Panc1 (cell line): ENCODE results near the gene TBKBP1.

Experiments used
- CTCF ChIP-seq: fragments of 450-650 bp; IDR thresholded peaks from 2 replicates; pipeline ENCODE4 v1.5.1; 2017; ENCODE audit warnings: mild to moderate bottlenecking
- POLR2AphosphoS5 ChIP-seq: IDR thresholded peaks from 2 replicates; pipeline ENCODE4 v1.6.1; 2012; ENCODE audit warnings: mild to moderate bottlenecking, low read depth, low read length, moderate library complexity
- REST ChIP-seq, 2 experiments: IDR thresholded peaks; 2 replicates each; pipeline ENCODE4 v1.6.1; 2011 to 2012; ENCODE audit warnings: low read depth in 2 of 2, control low read depth in 1 of 2, low read length in 1 of 2, mild to moderate bottlenecking in 1 of 2, moderate library complexity in 1 of 2; ENCODE audit not compliant: insufficient read depth in 1 of 2
- SIN3A ChIP-seq: IDR thresholded peaks from 2 replicates; pipeline ENCODE4 v1.6.1; 2012; ENCODE audit warnings: low read depth, mild to moderate bottlenecking, low read length, moderate library complexity, borderline replicate concordance; ENCODE audit not compliant: insufficient read depth
- TCF7L2 ChIP-seq: IDR thresholded peaks from 2 replicates; pipeline ENCODE4 v1.6.1; 2011; ENCODE audit warnings: mild to moderate bottlenecking, low read depth, low read length, inconsistent platforms

- TF ChIP-seq POLR2AphosphoS5 (no peak), CTCF (no peak), REST (IDR thresholded peaks at IDR 0.05; ENCODE audit: insufficient read depth in 1 of 2, low read depth in 2 of 2, low read length in 1 of 2) (no peak), SIN3A (no peak), TCF7L2 (no peak)
Measured at GRCh38 chr17:47696717-47697642, 3.0 kb downstream of the TBKBP1 start.
